Lower lobe of right lung (tissue), 2 donors: ENCODE data around the gene MRPS12. TPM values are rescaled to one million over a fixed set of nuclear protein-coding genes. Genes with fewer than 3 reads are reported as not detected.

Experiments used
- ATAC-seq, 2 donors: fragments of 200-7000 bp; cut with Tn5 transposase; one replicate each; pipeline ENCODE4 v1.9.1; 2020 to 2022; ENCODE audit warnings: mild to moderate bottlenecking in 2 of 2, moderate library complexity in 2 of 2
- DNase-seq: peaks from one replicate; pipeline ENCODE4 v3.0.0-alpha.2; 2020
- H3K27ac ChIP-seq: fragments of 200-600 bp; one replicate; pipeline ENCODE4 v1.8.0; 2022
- H3K27me3 ChIP-seq: fragments of 200-600 bp; one replicate; pipeline ENCODE4 v1.8.0; 2022; ENCODE audit warnings: low read depth
- H3K36me3 ChIP-seq: fragments of 200-600 bp; one replicate; pipeline ENCODE4 v1.8.0; 2022; ENCODE audit warnings: mild to moderate bottlenecking
- H3K4me1 ChIP-seq: fragments of 200-600 bp; one replicate; pipeline ENCODE4 v1.8.0; 2022
- H3K4me3 ChIP-seq: fragments of 200-600 bp; one replicate; pipeline ENCODE4 v1.8.0; 2022; ENCODE audit warnings: mild to moderate bottlenecking
- H3K9me3 ChIP-seq: fragments of 200-600 bp; one replicate; pipeline ENCODE4 v1.8.0; 2022
- intact Hi-C: fragments of 100-400 bp; cut with DNase I; formaldehyde crosslinking; loops from one replicate; pipeline ENCODE4 v1.11.0; 2022
- total RNA-seq: library from RNA; stranded (reverse); fragmentation: NEBNext Ultra II Directional; extraction: Animal tissue kit (Norgen Biotek cat#: 25700); gene quantifications from one replicate; pipeline ENCODE4 v1.2.1, GENCODE V29; 2021
- TF ChIP-seq, protein P1 (sequence below): fragments of 200-600 bp; IDR thresholded peaks from one replicate; pipeline ENCODE4 v1.8.0; 2022; ENCODE audit warnings: antibody characterized with exemption, mild to moderate bottlenecking
- donor health status: DM: no; HTN: yes; CAD: no; lungs with severe emphysema.

The MRPS12 gene
- total RNA-seq, 1 donor from 2014 or later, result 25.9 TPM

- DNase-seq (no peak), ATAC-seq (no peak)
- peaks cover 7% of the 10 kb centered on the region for H3K36me3 ChIP-seq
- no peak overlapping the region for H3K4me3 ChIP-seq
- no peaks in the 10 kb centered on the region for H3K27me3 ChIP-seq
- no peak overlapping the region for H3K27ac ChIP-seq
- TF ChIP-seq, protein P1, sequence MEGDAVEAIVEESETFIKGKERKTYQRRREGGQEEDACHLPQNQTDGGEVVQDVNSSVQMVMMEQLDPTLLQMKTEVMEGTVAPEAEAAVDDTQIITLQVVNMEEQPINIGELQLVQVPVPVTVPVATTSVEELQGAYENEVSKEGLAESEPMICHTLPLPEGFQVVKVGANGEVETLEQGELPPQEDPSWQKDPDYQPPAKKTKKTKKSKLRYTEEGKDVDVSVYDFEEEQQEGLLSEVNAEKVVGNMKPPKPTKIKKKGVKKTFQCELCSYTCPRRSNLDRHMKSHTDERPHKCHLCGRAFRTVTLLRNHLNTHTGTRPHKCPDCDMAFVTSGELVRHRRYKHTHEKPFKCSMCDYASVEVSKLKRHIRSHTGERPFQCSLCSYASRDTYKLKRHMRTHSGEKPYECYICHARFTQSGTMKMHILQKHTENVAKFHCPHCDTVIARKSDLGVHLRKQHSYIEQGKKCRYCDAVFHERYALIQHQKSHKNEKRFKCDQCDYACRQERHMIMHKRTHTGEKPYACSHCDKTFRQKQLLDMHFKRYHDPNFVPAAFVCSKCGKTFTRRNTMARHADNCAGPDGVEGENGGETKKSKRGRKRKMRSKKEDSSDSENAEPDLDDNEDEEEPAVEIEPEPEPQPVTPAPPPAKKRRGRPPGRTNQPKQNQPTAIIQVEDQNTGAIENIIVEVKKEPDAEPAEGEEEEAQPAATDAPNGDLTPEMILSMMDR, result no peak
- no peaks in the 10 kb centered on the region for H3K9me3 ChIP-seq
- H3K4me1 ChIP-seq, result peaks cover 7% of the 10 kb centered on the region
- intact Hi-C loops, result no loop called here
Measured at GRCh38 chr19:38944981-38945506, 14.3 kb downstream of the MRPS12 start.

- DNase-seq (no peak), ATAC-seq (no peak)
- H3K4me3 ChIP-seq, result no peak overlapping the region
- no peak overlapping the region for H3K27ac ChIP-seq
- H3K36me3 ChIP-seq, result peaks cover 7% of the 10 kb centered on the region
- TF ChIP-seq, protein P1, result no peak
- no peaks in the 10 kb centered on the region for H3K27me3 ChIP-seq
- intact Hi-C loops, result no loop called here
- no peaks in the 10 kb centered on the region for H3K9me3 ChIP-seq
- peaks cover 11% of the 10 kb centered on the region for H3K4me1 ChIP-seq
Measured at GRCh38 chr19:38945562-38946228, 15.0 kb downstream of the MRPS12 start.

GRCh38 chr19:38946229-38947010 is 15.7 kb downstream of the MRPS12 start:
- no peak overlapping the region for H3K4me3 ChIP-seq
- no peak for ATAC-seq
- H3K27ac ChIP-seq, result no peak overlapping the region
- intact Hi-C loops, result no loop called here
- H3K9me3 ChIP-seq, result no peaks in the 10 kb centered on the region
- H3K27me3 ChIP-seq, result no peaks in the 10 kb centered on the region
- DNase-seq, result no peak
- H3K36me3 ChIP-seq, result peaks cover 7% of the 10 kb centered on the region
- H3K4me1 ChIP-seq, result peaks cover 11% of the 10 kb centered on the region
- TF ChIP-seq, protein P1, result no peak

- TF ChIP-seq, protein P1, result no peak
- Histone ChIP-seq H3K36me3 (peaks cover 7% of the 10 kb centered on the region), H3K4me3 (peak overlapping the region; percentile 49), H3K27ac (no peak overlapping the region), H3K27me3 (no peaks in the 10 kb centered on the region), H3K9me3 (no peaks in the 10 kb centered on the region), H3K4me1 (peaks cover 11% of the 10 kb centered on the region)
- intact Hi-C loops, result no loop called here
- ATAC-seq (peak; percentile 96), DNase-seq (peak; percentile 94)
Measured at GRCh38 chr19:38949580-38950367, 19.0 kb downstream of the MRPS12 start.

- TF ChIP-seq, protein P1, result no peak
- intact Hi-C loops, result no loop called here
Measured at GRCh38 chr19:38951187-38951586, 20.4 kb downstream of the MRPS12 start.

More at GRCh38 chr19:38951187-38951586, 20.4 kb downstream of the MRPS12 start:
- DNase-seq, result no peak
- H3K27me3 ChIP-seq, result no peaks in the 10 kb centered on the region
- no peak overlapping the region for H3K27ac ChIP-seq
- no peaks in the 10 kb centered on the region for H3K9me3 ChIP-seq
- no peak for ATAC-seq
- peaks cover 11% of the 10 kb centered on the region for H3K4me1 ChIP-seq
- no peak overlapping the region for H3K4me3 ChIP-seq
- peaks cover 7% of the 10 kb centered on the region for H3K36me3 ChIP-seq
